ENCODE results near the gene APBA3.

The APBA3 gene

GRCh38 chr19:3793799-3794198 lies 32.3 kb upstream of the APBA3 start:
- H3K4me3 ChIP-seq (ENCODE audit: low read depth, low read length), result no peak overlapping the region
- DNase-seq (ENCODE audit: low read depth), result no peak
- no peak for TF ChIP-seq MAX (IDR thresholded peaks at IDR 0.05; ENCODE audit: low read depth, low read length)
- TF ChIP-seq, protein P1, sequence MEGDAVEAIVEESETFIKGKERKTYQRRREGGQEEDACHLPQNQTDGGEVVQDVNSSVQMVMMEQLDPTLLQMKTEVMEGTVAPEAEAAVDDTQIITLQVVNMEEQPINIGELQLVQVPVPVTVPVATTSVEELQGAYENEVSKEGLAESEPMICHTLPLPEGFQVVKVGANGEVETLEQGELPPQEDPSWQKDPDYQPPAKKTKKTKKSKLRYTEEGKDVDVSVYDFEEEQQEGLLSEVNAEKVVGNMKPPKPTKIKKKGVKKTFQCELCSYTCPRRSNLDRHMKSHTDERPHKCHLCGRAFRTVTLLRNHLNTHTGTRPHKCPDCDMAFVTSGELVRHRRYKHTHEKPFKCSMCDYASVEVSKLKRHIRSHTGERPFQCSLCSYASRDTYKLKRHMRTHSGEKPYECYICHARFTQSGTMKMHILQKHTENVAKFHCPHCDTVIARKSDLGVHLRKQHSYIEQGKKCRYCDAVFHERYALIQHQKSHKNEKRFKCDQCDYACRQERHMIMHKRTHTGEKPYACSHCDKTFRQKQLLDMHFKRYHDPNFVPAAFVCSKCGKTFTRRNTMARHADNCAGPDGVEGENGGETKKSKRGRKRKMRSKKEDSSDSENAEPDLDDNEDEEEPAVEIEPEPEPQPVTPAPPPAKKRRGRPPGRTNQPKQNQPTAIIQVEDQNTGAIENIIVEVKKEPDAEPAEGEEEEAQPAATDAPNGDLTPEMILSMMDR (IDR thresholded peaks at IDR 0.05; ENCODE audit: low read depth, low read length), result no peak
- TF ChIP-seq POLR2A (IDR thresholded peaks at IDR 0.05; ENCODE audit: extremely low read depth, insufficient read length), result no peak
- TF ChIP-seq MYC (IDR thresholded peaks at IDR 0.05; ENCODE audit: low read depth, low read length), result no peak

DNA sequence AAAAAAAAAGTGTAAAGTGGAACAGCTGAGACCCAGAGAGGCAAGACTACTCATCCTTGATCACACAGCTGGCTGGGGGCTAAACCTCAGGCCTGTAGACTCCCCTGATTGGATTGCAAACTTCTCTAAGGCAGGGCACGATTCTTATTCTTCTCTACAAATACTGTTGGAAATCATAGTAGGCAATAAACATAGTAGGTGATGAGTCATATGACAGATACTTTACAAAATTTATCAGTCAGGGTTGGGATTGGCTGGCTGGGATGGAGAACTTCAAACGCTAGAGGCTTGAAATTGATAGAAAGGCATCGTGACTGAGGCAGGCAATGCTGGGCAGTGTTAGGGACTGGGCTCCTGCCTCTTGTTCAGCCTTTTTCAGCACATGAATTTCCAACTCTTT lies 30.6 kb upstream of the APBA3 start:
- TF ChIP-seq MAX (IDR thresholded peaks at IDR 0.05; ENCODE audit: low read depth, low read length) (no peak), MYC (IDR thresholded peaks at IDR 0.05; ENCODE audit: low read depth, low read length) (no peak), POLR2A (IDR thresholded peaks at IDR 0.05; ENCODE audit: extremely low read depth, insufficient read length) (no peak)
- TF ChIP-seq, protein P1 (IDR thresholded peaks at IDR 0.05; ENCODE audit: low read depth, low read length), result no peak
- no peak for DNase-seq (ENCODE audit: low read depth)
- no peak overlapping the region for H3K4me3 ChIP-seq (ENCODE audit: low read depth, low read length)

- no peak overlapping the region for H3K4me3 ChIP-seq (ENCODE audit: low read depth, low read length)
- TF ChIP-seq MYC (IDR thresholded peaks at IDR 0.05; ENCODE audit: low read depth, low read length) (no peak), POLR2A (IDR thresholded peaks at IDR 0.05; ENCODE audit: extremely low read depth, insufficient read length) (no peak), MAX (IDR thresholded peaks at IDR 0.05; ENCODE audit: low read depth, low read length) (no peak)
- TF ChIP-seq, protein P1 (IDR thresholded peaks at IDR 0.05; ENCODE audit: low read depth, low read length), result no peak
- DNase-seq (ENCODE audit: low read depth), result no peak
Observed at GRCh38 chr19:3790941-3791340, 29.4 kb upstream of the APBA3 start.

- TF ChIP-seq MYC (IDR thresholded peaks at IDR 0.05; ENCODE audit: low read depth, low read length) (no peak), POLR2A (IDR thresholded peaks at IDR 0.05; ENCODE audit: extremely low read depth, insufficient read length) (no peak), MAX (IDR thresholded peaks at IDR 0.05; ENCODE audit: low read depth, low read length) (no peak)
- TF ChIP-seq, protein P1 (IDR thresholded peaks at IDR 0.05; ENCODE audit: low read depth, low read length), result no peak
- no peak overlapping the region for H3K4me3 ChIP-seq (ENCODE audit: low read depth, low read length)
- DNase-seq (ENCODE audit: low read depth), result no peak
Observed at GRCh38 chr19:3790209-3790734, 28.8 kb upstream of the APBA3 start.

DNA sequence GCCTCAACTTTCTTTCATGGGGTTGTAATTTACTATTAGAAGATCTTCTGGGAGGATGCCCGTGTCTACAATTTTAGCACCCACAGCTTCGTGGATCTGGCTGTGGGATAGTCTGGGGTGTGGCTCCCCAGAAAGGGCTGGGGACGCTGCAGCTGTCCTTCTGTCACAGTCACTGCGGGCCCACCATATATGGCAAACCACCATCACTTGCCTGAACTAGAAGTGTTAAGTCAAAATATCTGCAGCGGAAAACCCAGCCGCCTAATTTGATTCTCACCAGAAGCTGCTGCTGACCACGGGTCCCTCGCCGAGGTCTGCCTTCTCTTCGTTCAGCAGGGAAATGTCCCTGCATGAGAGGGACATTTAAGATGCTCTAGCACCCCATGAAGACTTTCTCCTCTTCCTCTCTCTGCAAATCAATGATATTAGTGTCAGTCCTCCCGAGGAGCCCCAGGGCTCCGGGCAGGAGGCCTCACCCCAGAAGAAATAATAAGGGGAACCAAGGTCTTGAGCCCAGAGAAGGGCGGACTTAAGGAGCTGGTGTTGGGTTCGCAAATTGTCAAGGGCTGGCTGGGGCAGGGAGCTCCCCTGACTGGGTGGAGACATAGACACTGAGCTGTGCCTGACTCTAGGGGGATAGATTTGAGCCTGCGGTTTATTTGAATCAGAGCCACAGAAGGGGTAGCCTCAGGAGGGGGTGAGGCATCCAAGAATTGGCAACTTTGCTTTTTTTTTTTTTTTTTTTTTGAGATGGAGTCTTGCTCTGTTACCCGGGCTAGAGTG lies 27.7 kb upstream of the APBA3 start:
- H3K4me3 ChIP-seq (ENCODE audit: low read depth, low read length), result no peak overlapping the region
- TF ChIP-seq, protein P1 (IDR thresholded peaks at IDR 0.05; ENCODE audit: low read depth, low read length), result no peak
- TF ChIP-seq POLR2A (IDR thresholded peaks at IDR 0.05; ENCODE audit: extremely low read depth, insufficient read length), result no peak
- no peak for TF ChIP-seq MYC (IDR thresholded peaks at IDR 0.05; ENCODE audit: low read depth, low read length)
- TF ChIP-seq MAX (IDR thresholded peaks at IDR 0.05; ENCODE audit: low read depth, low read length), result no peak
- DNase-seq (ENCODE audit: low read depth), result no peak

Measured in NB4 (cell line).